GM12891 (cell line): ENCODE measurements around the gene PRR7.

ENCODE experiments used
- POLR2A ChIP-seq: IDR thresholded peaks from 2 replicates; pipeline ENCODE4 v1.6.1; 2011; ENCODE audit warnings: low read depth, low read length, control low read depth
- POLR2AphosphoS5 ChIP-seq: IDR thresholded peaks from 2 replicates; pipeline ENCODE4 v1.6.1; 2011; ENCODE audit warnings: low read depth, low read length, control low read depth
- POU2F2 ChIP-seq: IDR thresholded peaks from 2 replicates; pipeline ENCODE4 v1.6.1; 2011; ENCODE audit warnings: low read depth, mild to moderate bottlenecking, control low read depth, low read length, moderate library complexity
- TAF1 ChIP-seq: IDR thresholded peaks from 2 replicates; pipeline ENCODE4 v1.6.1; 2011; ENCODE audit warnings: low read depth, low read length, control low read depth

DNA sequence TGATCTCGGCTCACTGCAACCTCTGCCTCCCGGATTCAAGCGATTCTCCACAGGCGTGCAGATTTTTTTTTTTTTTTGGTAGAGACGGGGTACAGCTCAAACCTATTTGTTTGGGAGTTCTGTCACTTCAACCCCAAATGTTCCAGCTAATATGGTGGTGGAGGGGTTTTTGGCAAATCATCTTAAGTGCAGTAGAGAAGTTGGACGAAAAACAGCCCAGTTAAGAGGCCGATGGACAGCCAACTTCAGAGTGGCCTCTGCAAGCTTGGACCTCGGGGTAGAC, 756 bp upstream of the PRR7 start:
- TF ChIP-seq POLR2A (no peak), POLR2AphosphoS5 (no peak), TAF1 (no peak), POU2F2 (no peak)
